ENCODE data around the gene NFKB1.

DNA sequence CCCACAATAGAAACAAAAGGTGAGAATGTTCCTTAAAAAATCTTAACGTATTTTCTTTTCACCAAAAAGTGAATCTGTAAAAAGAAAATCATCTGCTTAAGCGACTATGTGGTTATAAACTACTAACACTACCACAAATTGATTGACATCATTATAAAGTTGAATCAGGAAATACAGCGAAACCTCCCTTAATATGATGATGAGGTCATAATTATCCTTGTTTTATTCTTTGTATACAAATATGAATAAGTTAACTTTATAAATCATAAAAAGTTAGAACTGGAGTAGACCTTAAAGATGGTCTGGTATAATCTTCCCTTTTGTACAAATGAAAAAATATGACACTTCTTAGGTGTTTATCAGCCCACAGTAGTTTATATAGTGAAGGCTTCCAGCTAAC, 35.6 kb downstream of the NFKB1 start:
- TF ChIP-seq, protein P1, sequence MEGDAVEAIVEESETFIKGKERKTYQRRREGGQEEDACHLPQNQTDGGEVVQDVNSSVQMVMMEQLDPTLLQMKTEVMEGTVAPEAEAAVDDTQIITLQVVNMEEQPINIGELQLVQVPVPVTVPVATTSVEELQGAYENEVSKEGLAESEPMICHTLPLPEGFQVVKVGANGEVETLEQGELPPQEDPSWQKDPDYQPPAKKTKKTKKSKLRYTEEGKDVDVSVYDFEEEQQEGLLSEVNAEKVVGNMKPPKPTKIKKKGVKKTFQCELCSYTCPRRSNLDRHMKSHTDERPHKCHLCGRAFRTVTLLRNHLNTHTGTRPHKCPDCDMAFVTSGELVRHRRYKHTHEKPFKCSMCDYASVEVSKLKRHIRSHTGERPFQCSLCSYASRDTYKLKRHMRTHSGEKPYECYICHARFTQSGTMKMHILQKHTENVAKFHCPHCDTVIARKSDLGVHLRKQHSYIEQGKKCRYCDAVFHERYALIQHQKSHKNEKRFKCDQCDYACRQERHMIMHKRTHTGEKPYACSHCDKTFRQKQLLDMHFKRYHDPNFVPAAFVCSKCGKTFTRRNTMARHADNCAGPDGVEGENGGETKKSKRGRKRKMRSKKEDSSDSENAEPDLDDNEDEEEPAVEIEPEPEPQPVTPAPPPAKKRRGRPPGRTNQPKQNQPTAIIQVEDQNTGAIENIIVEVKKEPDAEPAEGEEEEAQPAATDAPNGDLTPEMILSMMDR (IDR thresholded peaks at IDR 0.05) = no peak
- no peak for TF ChIP-seq POLR2A (IDR thresholded peaks at IDR 0.05)
- no peak for TF ChIP-seq POLR2AphosphoS5 (IDR thresholded peaks at IDR 0.05)
- TF ChIP-seq EP300 (IDR thresholded peaks at IDR 0.05) = no peak
